DOHH2 (cell line): ENCODE measurements around the gene DHX16.

ENCODE experiments used
- H3F3A ChIP-seq: fragments of 200-600 bp; sonication (generic), shearing (Covaris generic); 2 replicates; pipeline ENCODE4 v1.6.0; 2016; ENCODE audit warnings: antibody characterized with exemption, mild to moderate bottlenecking; ENCODE audit not compliant: control insufficient read depth, insufficient read depth
- H3K27ac ChIP-seq: fragments of 200-600 bp; sonication (generic); 2 replicates; pipeline ENCODE4 v1.5.1; 2014; ENCODE audit warnings: low read depth, mild to moderate bottlenecking, low read length, moderate library complexity
- H3K27me3 ChIP-seq: fragments of 200-600 bp; sonication (generic); 2 replicates; pipeline ENCODE4 v1.6.1; 2014; ENCODE audit warnings: mild to moderate bottlenecking, low read length, mixed read lengths; ENCODE audit not compliant: control insufficient read depth
- H3K36me3 ChIP-seq: fragments of 200-600 bp; sonication (generic); 2 replicates; pipeline ENCODE4 v1.6.1; 2014; ENCODE audit warnings: mild to moderate bottlenecking, low read length, moderate library complexity, mixed read lengths; ENCODE audit not compliant: control insufficient read depth
- H3K4me1 ChIP-seq: fragments of 200-600 bp; sonication (generic); 2 replicates; pipeline ENCODE4 v1.6.1; 2014; ENCODE audit warnings: mild to moderate bottlenecking, low read length, mixed read lengths; ENCODE audit not compliant: control insufficient read depth
- H3K4me2 ChIP-seq: fragments of 200-600 bp; sonication (generic); 2 replicates; pipeline ENCODE4 v1.6.0; 2014; ENCODE audit warnings: mild to moderate bottlenecking, low read length, moderate library complexity
- H3K4me3 ChIP-seq: fragments of 200-600 bp; sonication (generic); 2 replicates; pipeline ENCODE4 v1.5.1; 2014; ENCODE audit warnings: mild to moderate bottlenecking, low read length, mixed read lengths
- H3K79me2 ChIP-seq: fragments of 200-600 bp; sonication (generic); 2 replicates; pipeline ENCODE4 v1.6.1; 2014; ENCODE audit warnings: mild to moderate bottlenecking, low read length, mixed read lengths; ENCODE audit not compliant: control insufficient read depth
- H3K9me2 ChIP-seq: fragments of 200-600 bp; sonication (generic); replicated peaks from 2 replicates; pipeline ENCODE4 v1.6.1; 2014; ENCODE audit warnings: mild to moderate bottlenecking, low read length, mixed read lengths; ENCODE audit not compliant: control insufficient read depth
- H3K9me3 ChIP-seq: fragments of 200-600 bp; sonication (generic); 2 replicates; pipeline ENCODE4 v1.6.1; 2014; ENCODE audit warnings: antibody characterized with exemption, low read length, mixed read lengths; ENCODE audit not compliant: control insufficient read depth, insufficient read depth
- H4K20me1 ChIP-seq: fragments of 200-600 bp; sonication (generic); 2 replicates; pipeline ENCODE4 v1.6.0; 2014; ENCODE audit warnings: low read depth, mild to moderate bottlenecking, antibody characterized with exemption, low read length, moderate library complexity; ENCODE audit not compliant: control insufficient read depth, insufficient read depth
- EZH2phosphoT487 ChIP-seq: fragments of 200-600 bp; sonication (generic); IDR thresholded peaks from 2 replicates; pipeline ENCODE4 v1.6.1; 2017; ENCODE audit warnings: borderline replicate concordance, mild to moderate bottlenecking, antibody characterized with exemption, low read length, moderate library complexity, mixed read lengths
- TF ChIP-seq, protein P1 (sequence below): fragments of 200-600 bp; sonication (generic); IDR thresholded peaks from one replicate; pipeline ENCODE4 v1.5.1; 2014; ENCODE audit warnings: antibody characterized with exemption, mild to moderate bottlenecking, low read depth, low read length; ENCODE audit not compliant: poor library complexity, severe bottlenecking

Gene DHX16

DNA sequence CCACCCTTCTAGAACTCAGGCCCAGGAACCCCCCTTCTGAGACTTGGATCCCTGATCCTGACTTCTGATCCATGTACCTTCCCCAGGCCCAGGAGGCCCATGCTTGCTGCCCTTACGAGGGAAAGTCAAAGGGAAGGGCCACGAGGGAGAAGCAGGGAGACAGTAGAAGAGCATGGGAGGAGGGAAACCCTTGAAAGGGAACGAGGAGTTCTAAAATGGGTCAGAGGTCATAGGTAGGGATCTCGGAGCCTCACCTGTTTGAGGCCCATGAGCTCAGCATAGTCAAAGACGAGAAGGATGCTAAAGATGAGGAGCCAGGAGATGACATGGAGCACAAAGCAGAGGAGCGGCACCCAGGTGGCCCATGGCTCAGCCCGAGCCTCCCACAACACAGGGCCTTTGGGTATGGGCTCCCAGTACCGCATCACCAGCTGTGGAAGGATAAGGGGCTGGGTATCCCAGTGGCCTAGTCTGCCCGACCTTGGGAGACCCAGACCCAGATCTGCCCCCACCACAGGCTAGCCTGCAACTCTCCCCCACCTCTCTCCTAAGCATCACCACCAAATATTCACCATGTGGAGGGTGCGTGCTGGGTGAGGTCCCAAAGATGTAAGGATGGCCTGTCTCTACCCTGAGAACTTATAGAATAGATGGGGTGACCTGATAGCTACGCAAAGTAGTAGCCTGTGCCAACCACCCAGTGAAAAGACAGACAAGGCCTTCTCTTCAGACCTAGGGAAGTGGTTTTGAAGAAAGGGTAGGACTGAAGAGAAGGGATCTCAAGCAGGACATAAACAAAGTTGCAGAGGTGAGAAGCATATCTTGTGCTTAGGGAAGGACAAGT, 16.4 kb upstream of the DHX16 start:
- no peak for TF ChIP-seq EZH2phosphoT487
- TF ChIP-seq, protein P1, sequence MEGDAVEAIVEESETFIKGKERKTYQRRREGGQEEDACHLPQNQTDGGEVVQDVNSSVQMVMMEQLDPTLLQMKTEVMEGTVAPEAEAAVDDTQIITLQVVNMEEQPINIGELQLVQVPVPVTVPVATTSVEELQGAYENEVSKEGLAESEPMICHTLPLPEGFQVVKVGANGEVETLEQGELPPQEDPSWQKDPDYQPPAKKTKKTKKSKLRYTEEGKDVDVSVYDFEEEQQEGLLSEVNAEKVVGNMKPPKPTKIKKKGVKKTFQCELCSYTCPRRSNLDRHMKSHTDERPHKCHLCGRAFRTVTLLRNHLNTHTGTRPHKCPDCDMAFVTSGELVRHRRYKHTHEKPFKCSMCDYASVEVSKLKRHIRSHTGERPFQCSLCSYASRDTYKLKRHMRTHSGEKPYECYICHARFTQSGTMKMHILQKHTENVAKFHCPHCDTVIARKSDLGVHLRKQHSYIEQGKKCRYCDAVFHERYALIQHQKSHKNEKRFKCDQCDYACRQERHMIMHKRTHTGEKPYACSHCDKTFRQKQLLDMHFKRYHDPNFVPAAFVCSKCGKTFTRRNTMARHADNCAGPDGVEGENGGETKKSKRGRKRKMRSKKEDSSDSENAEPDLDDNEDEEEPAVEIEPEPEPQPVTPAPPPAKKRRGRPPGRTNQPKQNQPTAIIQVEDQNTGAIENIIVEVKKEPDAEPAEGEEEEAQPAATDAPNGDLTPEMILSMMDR = no peak
- no peaks in the 10 kb centered on the region for H3K9me3 ChIP-seq
- H3K4me1 ChIP-seq = peaks cover 43% of the 10 kb centered on the region
- peaks cover 18% of the 10 kb centered on the region for H3F3A ChIP-seq
- no peaks in the 10 kb centered on the region for H3K9me2 ChIP-seq
- H3K79me2 ChIP-seq = peaks cover 59% of the 10 kb centered on the region
- no peaks in the 10 kb centered on the region for H4K20me1 ChIP-seq
- H3K27ac ChIP-seq = peak overlapping the region; percentile 90
- H3K36me3 ChIP-seq = peaks cover 42% of the 10 kb centered on the region
- no peaks in the 10 kb centered on the region for H3K27me3 ChIP-seq
- H3K4me3 ChIP-seq = peak overlapping the region; percentile 88
- peak overlapping the region; percentile 82 for H3K4me2 ChIP-seq

- Histone ChIP-seq H3K27ac (peak overlapping the region; percentile 90), H3K4me3 (peak overlapping the region; percentile 88)
- TF ChIP-seq, protein P1 = peak; percentile 59
- no peak for TF ChIP-seq EZH2phosphoT487
Measured at GRCh38 chr6:30688569-30688968, 15.8 kb upstream of the DHX16 start.

DNA sequence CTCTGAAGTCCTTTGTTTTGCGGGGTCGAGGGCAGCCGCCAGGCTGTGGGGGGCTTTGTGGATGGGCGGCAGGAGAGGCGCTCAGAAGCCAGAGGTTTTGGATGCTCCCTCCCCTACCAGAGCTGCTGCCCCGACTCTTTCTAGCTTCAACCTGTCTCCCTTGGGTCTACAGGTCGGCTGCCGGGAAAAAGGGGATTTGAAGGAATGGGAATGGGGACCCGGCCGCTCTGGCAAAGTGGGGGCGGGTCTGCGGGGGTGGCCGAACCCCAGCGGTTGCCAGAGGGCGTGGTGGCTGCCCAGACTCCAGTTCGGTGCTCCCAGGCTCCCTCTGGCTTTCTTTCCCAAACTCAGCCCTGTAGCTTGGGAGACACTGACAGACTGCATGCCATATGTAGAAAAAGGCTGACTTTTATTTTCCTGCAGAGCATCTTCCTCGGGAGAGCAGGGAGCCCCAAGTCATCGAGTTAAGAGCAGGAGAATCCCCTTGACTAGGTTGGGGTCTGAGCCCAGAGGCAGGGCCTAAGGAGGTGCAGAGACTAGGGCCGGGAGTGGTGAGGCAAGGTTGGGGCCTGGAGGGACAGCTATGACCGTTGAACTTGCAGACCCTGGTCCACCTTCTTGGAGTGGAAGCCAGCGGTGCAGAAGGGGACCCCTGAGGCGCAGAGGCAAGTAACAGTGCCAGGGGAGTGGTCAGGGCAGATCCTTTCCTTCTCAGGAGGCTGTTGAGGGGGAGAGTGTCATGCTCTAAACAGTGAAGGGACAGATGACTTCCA, 15.0 kb upstream of the DHX16 start:
- H3K27ac ChIP-seq = peak overlapping the region; percentile 90
- H3K79me2 ChIP-seq = peaks cover 73% of the 10 kb centered on the region
- H3K4me2 ChIP-seq = peak overlapping the region; percentile 82
- H3K36me3 ChIP-seq = peaks cover 56% of the 10 kb centered on the region
- no peaks in the 10 kb centered on the region for H3K9me3 ChIP-seq
- no peaks in the 10 kb centered on the region for H4K20me1 ChIP-seq
- no peaks in the 10 kb centered on the region for H3K27me3 ChIP-seq
- H3K4me3 ChIP-seq = peak overlapping the region; percentile 88
- no peaks in the 10 kb centered on the region for H3K9me2 ChIP-seq
- H3K4me1 ChIP-seq = peaks cover 43% of the 10 kb centered on the region
- H3F3A ChIP-seq = peaks cover 31% of the 10 kb centered on the region
- TF ChIP-seq, protein P1 = no peak
- no peak for TF ChIP-seq EZH2phosphoT487

More at GRCh38 chr6:30688569-30688968, 15.8 kb upstream of the DHX16 start:
- H3K9me3 ChIP-seq = no peaks in the 10 kb centered on the region
- H3K9me2 ChIP-seq = no peaks in the 10 kb centered on the region
- peaks cover 24% of the 10 kb centered on the region for H3F3A ChIP-seq
- peak overlapping the region; percentile 82 for H3K4me2 ChIP-seq
- peaks cover 49% of the 10 kb centered on the region for H3K36me3 ChIP-seq
- H3K79me2 ChIP-seq = peaks cover 66% of the 10 kb centered on the region
- H3K27me3 ChIP-seq = no peaks in the 10 kb centered on the region
- no peaks in the 10 kb centered on the region for H4K20me1 ChIP-seq
- H3K4me1 ChIP-seq = peaks cover 43% of the 10 kb centered on the region
